Upper lobe of left lung (tissue), 6 donors: ENCODE data around the gene MOGAT1. TPM values are rescaled to one million over a fixed set of nuclear protein-coding genes. Genes with fewer than 3 reads are reported as not detected.

Experiments
- ATAC-seq, 2 donors: fragments of 200-7000 bp; cut with Tn5 transposase; one replicate each; pipeline ENCODE4 v1.9.1; 2022; ENCODE audit warnings: mild to moderate bottlenecking in 2 of 2, moderate library complexity in 2 of 2; ENCODE audit not compliant: low FRiP score in 2 of 2
- DNase-seq, 2 donors: peaks; one replicate each; pipeline ENCODE4 v3.0.0-alpha.2; 2019 to 2020
- H3K27ac ChIP-seq, 4 donors: fragments of 200-600 bp; sonication (generic); one replicate each; pipeline ENCODE4 v1.5.1; 2016 to 2019
- H3K27me3 ChIP-seq, 4 donors: fragments of 200-600 bp; sonication (generic); one replicate each; pipeline ENCODE4 v1.5.1; 2017 to 2019
- H3K36me3 ChIP-seq, 4 donors: fragments of 200-600 bp; sonication (generic); one replicate each; pipeline ENCODE4 v1.5.1; 2016 to 2019
- H3K4me1 ChIP-seq, 4 donors: fragments of 200-600 bp; sonication (generic); one replicate each; pipeline ENCODE4 v1.5.1; 2018 to 2019
- H3K4me3 ChIP-seq, 4 donors: fragments of 200-600 bp; sonication (generic); one replicate each; pipeline ENCODE4 v1.5.1; 2017 to 2019; ENCODE audit warnings: mild to moderate bottlenecking in 2 of 4, moderate library complexity in 1 of 4
- H3K9me3 ChIP-seq, 4 donors: fragments of 200-600 bp; sonication (generic); one replicate each; pipeline ENCODE4 v1.5.1; 2018 to 2019
- EP300 ChIP-seq, 4 donors: sonication (generic); formaldehyde crosslinking; IDR thresholded peaks; one replicate each; pipeline ENCODE4 v1.5.1; 2017; ENCODE audit warnings: antibody characterized with exemption in 4 of 4, control low read depth in 2 of 4
- POLR2A ChIP-seq, 4 donors: fragments of 450-650 bp; IDR thresholded peaks; one replicate each; pipeline ENCODE4 v1.5.1; 2016 to 2017; ENCODE audit warnings: antibody characterized with exemption in 4 of 4, mild to moderate bottlenecking in 2 of 4
- POLR2AphosphoS5 ChIP-seq, 2 donors: sonication (generic); formaldehyde crosslinking; IDR thresholded peaks; one replicate each; pipeline ENCODE4 v1.5.1; 2017; ENCODE audit warnings: antibody characterized with exemption in 2 of 2
- WGBS, 2 donors: methylation state at CpG; one replicate each; pipeline ENCODE4 v1.1.5; 2017 to 2018; 5-methylcytosine and 5-hydroxymethylcytosine counted together
- total RNA-seq, 6 donors: library from RNA; depleted of rRNA in 4 of 6; stranded (reverse); fragments of >200 nt in 4 of 6; gene quantifications; one replicate each; pipeline versions ENCODE4 v1.1.0 to v1.2.1, GENCODE V29; 2016 to 2021
- TF ChIP-seq, protein P1 (sequence below), 6 experiments: fragments of 450-650 bp in 4 of 6; fragments of 200-600 bp in 2 of 6; sonication (generic) in 2 of 6; IDR thresholded peaks; one replicate each; pipeline ENCODE4 v1.5.1; 2016 to 2019; ENCODE audit warnings: antibody characterized with exemption in 6 of 6
- donor health status: DM: no; HTN: no; CAD: no; lungs with moderate emphysema.
- donor health status: DM: no; HTN: yes; CAD: no; lungs with severe emphysema.

The MOGAT1 gene
- total RNA-seq, 6 donors from 2014 or later, result 0.46 to 4.4 (median 1.1) TPM

DNA sequence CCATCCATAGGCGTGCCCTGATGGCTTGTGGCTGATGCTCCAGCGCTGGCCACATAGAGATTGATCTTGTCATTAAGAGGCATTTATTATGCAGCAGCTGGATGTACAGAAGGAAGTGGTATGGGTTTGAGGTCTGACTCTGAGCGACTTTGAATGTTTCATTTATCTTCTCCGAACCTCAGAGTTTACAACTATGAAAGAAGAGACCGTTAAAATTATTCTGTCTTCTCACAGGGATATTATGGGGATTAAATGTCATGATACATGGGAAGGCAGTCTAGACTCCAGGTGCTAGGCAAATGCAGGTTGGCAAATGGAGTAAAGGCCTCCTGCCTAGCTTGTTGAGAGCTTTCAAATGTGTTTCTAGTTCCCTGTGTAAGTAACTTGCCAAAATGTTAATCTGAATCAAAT is 30.3 kb downstream of the MOGAT1 start:
- no peak overlapping the region for H3K27ac ChIP-seq
- H3K36me3 ChIP-seq, result no peaks in the 10 kb centered on the region
- H3K4me1 ChIP-seq, result peaks cover 0 to 9% (median 3%) of the 10 kb centered on the region in 4 donors
- ATAC-seq (no peak), DNase-seq (no peak)
- no peaks in the 10 kb centered on the region for H3K27me3 ChIP-seq
- WGBS, 2 donors, result 62 to 69% methylated on average over 5 of the region's 5 CpGs
- no peak overlapping the region for H3K4me3 ChIP-seq
- H3K9me3 ChIP-seq, result no peaks in the 10 kb centered on the region
- no peak for TF ChIP-seq POLR2AphosphoS5 (IDR thresholded peaks at IDR 0.05)
- TF ChIP-seq, protein P1, sequence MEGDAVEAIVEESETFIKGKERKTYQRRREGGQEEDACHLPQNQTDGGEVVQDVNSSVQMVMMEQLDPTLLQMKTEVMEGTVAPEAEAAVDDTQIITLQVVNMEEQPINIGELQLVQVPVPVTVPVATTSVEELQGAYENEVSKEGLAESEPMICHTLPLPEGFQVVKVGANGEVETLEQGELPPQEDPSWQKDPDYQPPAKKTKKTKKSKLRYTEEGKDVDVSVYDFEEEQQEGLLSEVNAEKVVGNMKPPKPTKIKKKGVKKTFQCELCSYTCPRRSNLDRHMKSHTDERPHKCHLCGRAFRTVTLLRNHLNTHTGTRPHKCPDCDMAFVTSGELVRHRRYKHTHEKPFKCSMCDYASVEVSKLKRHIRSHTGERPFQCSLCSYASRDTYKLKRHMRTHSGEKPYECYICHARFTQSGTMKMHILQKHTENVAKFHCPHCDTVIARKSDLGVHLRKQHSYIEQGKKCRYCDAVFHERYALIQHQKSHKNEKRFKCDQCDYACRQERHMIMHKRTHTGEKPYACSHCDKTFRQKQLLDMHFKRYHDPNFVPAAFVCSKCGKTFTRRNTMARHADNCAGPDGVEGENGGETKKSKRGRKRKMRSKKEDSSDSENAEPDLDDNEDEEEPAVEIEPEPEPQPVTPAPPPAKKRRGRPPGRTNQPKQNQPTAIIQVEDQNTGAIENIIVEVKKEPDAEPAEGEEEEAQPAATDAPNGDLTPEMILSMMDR (IDR thresholded peaks at IDR 0.05), result no peak
- TF ChIP-seq EP300 (IDR thresholded peaks at IDR 0.05), result no peak
- no peak for TF ChIP-seq POLR2A (IDR thresholded peaks at IDR 0.05)

GRCh38 chr2:222703091-222703490 is 31.6 kb downstream of the MOGAT1 start:
- Histone ChIP-seq H3K9me3 (no peaks in the 10 kb centered on the region), H3K4me1 (peaks cover 3 to 16% (median 11%) of the 10 kb centered on the region in 4 donors), H3K27ac (no peak overlapping the region), H3K36me3 (no peaks in the 10 kb centered on the region), H3K4me3 (no peak overlapping the region), H3K27me3 (no peaks in the 10 kb centered on the region)
- DNase-seq (no peak), ATAC-seq (no peak)
- TF ChIP-seq, protein P1 (IDR thresholded peaks at IDR 0.05), result no peak
- TF ChIP-seq EP300 (IDR thresholded peaks at IDR 0.05) (no peak), POLR2A (IDR thresholded peaks at IDR 0.05) (no peak), POLR2AphosphoS5 (IDR thresholded peaks at IDR 0.05) (no peak)
- WGBS, 2 donors, result 32 to 45% methylated on average over 2 of the region's 2 CpGs

- no peak for DNase-seq
- Histone ChIP-seq H3K9me3 (no peaks in the 10 kb centered on the region), H3K27me3 (no peaks in the 10 kb centered on the region), H3K36me3 (no peaks in the 10 kb centered on the region), H3K27ac (no peak overlapping the region), H3K4me1 (peaks cover 10 to 23% (median 19%) of the 10 kb centered on the region in 4 donors), H3K4me3 (no peak overlapping the region)
- TF ChIP-seq POLR2AphosphoS5 (IDR thresholded peaks at IDR 0.05), result no peak
- TF ChIP-seq, protein P1 (IDR thresholded peaks at IDR 0.05), result no peak
- TF ChIP-seq EP300 (IDR thresholded peaks at IDR 0.05), result no peak
- no peak for TF ChIP-seq POLR2A (IDR thresholded peaks at IDR 0.05)
- WGBS, 2 donors, result 43 to 63% methylated on average over 3 of the region's 3 CpGs
- no peak for ATAC-seq
Observed at GRCh38 chr2:222703886-222704285, 32.4 kb downstream of the MOGAT1 start.

- TF ChIP-seq, protein P1 (IDR thresholded peaks at IDR 0.05), result no peak
- TF ChIP-seq EP300 (IDR thresholded peaks at IDR 0.05), result no peak
- TF ChIP-seq POLR2A (IDR thresholded peaks at IDR 0.05), result no peak
- no peak for TF ChIP-seq POLR2AphosphoS5 (IDR thresholded peaks at IDR 0.05)
- WGBS, 2 donors, result 89 to 91% methylated on average over 3 of the region's 3 CpGs
Observed at GRCh38 chr2:222706616-222707015, 35.2 kb downstream of the MOGAT1 start.

GRCh38 chr2:222707102-222707688 is 35.7 kb downstream of the MOGAT1 start:
- Histone ChIP-seq H3K27me3 (no peaks in the 10 kb centered on the region), H3K36me3 (no peaks in the 10 kb centered on the region), H3K9me3 (no peaks in the 10 kb centered on the region), H3K4me1 (peaks cover 12 to 31% (median 26%) of the 10 kb centered on the region in 4 donors), H3K27ac (no peak overlapping the region), H3K4me3 (no peak overlapping the region)
- WGBS, 2 donors, result 92 to 93% methylated on average over 3 of the region's 3 CpGs
- DNase-seq (no peak), ATAC-seq (no peak)
- TF ChIP-seq, protein P1 (IDR thresholded peaks at IDR 0.05), result no peak
- TF ChIP-seq EP300 (IDR thresholded peaks at IDR 0.05), result no peak
- TF ChIP-seq POLR2A (IDR thresholded peaks at IDR 0.05), result no peak
- no peak for TF ChIP-seq POLR2AphosphoS5 (IDR thresholded peaks at IDR 0.05)

More at GRCh38 chr2:222706616-222707015, 35.2 kb downstream of the MOGAT1 start:
- Histone ChIP-seq H3K36me3 (no peaks in the 10 kb centered on the region), H3K4me1 (peaks cover 12 to 31% (median 26%) of the 10 kb centered on the region in 4 donors), H3K27ac (no peak overlapping the region), H3K4me3 (no peak overlapping the region), H3K9me3 (no peaks in the 10 kb centered on the region), H3K27me3 (no peaks in the 10 kb centered on the region)
- no peak for DNase-seq
- no peak for ATAC-seq
